ENCODE data around the gene SRGN.
A peak's percentile ranks its signal among the peaks of the same experiment; 100 is the strongest.

The SRGN gene

DNA sequence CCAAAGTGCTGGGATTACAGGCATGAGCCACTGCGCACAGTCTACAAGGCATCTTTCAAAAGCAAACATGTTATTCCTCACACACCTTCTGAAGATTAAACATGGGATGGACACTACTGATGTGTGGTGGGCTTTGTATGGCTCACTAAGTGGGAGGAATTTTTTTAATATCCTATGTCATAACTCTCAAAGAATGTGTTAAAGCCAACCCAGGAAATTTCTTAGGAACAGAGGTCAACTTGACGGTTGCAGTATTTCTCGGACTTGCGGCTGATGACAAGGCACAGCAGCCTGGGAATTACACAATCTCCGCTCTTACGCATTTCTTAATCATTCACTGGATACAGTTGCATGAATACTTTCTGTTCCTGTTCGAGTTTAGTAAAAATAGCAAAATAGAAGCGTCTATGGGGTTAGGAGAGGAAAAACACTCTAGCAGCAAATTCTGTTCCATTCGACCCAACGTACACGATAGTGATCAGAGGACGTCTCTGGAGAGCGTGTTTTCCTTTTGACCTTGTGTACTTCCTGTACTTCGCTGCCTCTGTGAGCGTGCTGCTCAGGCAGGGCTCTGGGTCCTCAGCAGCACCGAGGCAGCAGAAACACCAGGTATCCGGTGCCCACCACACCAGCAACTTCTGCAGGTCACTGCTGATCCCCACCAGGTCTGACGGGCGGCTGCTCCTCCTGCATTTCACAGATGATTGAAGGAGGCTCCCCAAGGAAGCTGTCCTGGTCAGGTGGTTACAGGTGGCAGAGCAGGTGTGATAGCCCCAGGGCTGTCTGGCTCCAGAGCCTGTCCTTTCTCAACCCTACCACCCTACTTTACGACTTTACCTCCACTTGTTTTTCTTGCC is 26.4 kb upstream of the SRGN start:
- no peak for DNase-seq (ENCODE audit: low read depth in 3 of 3)

DNA sequence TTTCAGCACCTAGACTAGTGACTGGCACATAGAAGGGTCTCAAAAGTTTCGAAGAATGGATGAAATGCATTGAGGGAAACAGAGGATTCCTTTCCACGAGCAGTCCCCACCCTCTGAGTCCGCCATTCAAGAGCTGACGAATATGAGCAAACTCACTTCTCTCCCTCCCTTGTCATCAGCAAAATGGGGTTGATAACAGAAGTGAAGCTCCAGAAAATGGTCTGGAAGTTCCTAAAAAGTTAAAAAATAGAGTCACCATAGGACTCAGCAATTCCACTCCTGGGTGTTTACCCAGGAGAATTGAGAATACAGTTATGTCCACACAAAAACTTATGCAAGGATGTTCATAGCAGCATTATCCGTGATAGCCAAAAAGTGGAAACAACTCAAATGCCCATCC is 25.0 kb upstream of the SRGN start:
- DNase-seq (ENCODE audit: low read depth in 3 of 3): no peak

DNA sequence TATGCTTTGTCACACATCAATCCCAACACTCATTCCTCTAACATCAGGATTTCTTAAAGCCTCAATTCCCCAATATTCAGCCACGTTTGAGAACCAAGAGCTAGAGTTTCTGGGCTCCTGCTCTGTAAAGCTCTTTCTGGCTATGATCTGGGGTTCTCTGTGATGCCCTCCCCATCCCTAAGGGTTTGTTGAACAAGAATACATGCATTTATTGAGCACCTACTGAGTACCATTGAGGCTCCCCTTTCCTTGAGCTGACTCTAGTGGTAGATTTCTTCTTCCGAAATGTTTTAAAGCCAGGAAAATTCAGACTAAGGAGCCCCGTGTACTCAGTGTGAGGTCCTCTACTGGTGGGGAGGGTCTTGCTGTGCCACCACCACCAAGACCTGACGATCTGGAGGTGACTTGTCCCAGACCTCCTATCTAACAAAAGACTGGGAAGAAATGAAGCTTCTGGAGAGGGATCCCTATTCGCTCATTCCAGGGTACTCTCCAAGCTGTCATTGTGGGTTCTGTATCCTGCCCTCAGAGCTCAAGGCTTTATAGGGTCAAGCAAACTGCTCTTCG is 23.1 kb upstream of the SRGN start:
- no peak for DNase-seq (ENCODE audit: low read depth in 3 of 3)

DNA sequence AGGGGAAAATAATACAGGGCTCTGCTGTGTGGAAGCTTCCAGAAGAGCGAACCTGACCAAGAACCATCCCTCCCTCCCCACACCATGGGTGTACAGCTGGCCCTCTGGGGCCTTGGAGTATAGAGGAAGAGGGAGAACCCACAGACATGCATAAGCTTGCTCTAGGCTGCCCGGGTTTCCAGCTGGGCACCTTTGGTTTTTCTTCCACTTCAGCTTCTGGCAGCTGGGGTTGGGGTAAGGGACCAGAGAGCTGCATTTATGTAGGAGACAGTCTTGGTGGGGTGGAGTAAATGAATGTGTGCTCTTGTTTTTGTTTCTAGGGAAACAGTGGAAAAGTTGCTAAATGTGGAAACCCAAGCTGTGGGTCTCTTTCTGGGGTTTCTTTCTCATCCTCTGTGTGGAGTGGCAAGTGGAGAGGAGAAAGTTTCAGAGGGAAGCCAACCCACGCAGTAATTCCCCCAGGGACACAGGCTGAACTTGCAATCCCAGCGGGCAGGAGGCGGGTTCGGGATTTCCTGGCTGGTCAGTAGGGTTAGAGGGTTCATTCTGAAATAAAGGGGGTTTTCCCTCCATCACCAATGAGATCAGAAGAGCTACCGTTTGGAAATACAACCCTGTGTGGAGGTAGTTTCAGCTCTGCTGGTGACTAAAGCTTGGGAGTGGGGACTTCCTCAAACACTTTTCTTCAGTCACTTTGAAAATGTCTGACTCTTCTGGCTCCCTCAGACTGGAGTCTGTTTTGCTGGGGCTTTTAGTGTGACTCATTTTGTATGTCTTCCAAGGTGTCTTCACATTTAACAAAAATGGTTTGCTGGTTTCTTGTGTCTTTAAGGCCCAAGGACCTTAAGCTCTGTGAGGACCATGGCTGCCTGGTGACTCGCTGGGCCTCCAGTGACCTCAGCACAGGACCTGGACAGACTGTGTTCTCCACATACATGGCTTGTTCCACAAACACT is 22.2 kb upstream of the SRGN start:
- DNase-seq (ENCODE audit: low read depth in 3 of 3): no peak

DNA sequence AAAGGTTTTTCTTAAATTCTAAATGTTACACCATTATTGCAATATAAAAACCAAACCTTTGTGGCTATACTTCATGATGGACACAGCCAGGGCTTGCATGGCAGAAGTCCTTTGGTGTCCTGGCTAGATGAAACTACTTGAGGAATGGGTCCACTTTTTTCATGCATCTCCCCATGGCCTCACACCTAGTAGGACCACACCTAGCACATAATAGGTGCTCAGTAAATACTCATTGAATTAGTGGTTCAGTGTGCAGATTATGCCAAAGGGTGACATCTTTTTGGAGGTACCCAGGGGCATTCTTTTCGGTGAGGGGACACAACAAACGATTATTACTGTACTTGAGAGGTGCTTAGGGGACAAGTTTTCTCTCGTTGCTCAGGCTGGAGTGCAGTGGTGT is 20.7 kb upstream of the SRGN start:
- DNase-seq (ENCODE audit: low read depth in 3 of 3): no peak

DNA sequence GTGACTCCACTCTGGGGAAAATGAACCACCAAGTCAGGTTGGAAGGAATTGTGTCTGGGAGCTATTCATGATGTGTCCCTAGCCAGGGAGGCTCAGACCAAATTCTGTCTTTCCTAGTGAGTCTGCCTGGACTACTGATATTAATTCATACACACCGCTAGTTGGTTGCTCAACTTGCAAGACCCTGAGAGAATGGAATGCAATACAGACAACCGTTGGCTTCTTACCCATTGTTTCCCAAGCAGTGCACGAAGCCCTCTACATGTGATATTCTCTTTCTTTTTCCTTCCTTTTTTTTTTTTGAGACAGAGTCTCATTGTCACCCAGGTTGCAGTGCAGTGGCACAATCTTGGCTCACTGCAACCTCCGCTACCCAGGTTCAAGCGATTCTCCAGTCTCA is 19.4 kb upstream of the SRGN start:
- DNase-seq (ENCODE audit: low read depth in 3 of 3): no peak

DNA sequence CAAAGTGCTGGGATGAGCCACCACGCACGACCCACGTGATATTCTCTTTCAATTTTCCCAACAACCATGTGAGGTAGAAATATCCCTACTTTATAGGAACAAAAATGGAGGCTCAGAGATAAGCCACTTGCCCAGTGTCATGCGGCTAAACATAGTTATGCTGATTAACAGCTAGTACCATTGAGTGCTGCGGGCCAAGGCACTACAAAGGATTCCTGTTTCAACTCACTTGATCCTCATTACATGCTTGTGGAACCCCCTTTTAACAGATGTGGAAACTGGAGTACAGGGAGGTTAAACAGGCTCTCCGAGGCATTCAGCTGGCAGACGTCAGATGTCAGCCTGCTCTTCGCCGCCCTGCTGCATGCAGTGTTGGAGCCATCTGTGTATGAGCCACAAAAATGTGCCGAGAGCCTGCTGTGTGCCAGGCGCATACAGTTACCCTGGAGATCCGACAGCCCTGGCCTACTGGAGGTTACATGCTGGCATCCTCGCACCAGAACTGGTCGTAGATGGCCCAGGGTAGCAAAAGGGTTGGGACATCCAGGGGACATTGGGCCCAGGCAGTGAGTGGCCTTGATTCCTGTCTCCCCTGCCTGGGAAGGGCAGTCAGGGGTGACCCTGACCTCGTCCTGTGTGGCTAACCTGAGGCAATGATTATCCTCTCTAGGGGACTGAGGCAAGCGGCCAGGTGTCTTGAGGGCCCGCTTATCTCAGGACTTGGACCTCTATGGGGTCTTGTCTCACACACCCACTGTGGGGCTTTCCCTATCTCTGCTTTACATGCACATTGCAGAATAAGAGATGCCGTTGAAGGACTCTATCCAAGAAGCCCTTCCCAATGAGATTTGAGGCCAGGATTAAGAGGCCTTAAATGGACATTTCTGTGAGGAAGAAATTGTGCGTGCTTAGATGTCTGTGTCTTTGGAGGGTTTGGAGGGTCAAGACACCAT is 18.5 kb upstream of the SRGN start:
- DNase-seq (ENCODE audit: low read depth in 3 of 3): no peak

DNA sequence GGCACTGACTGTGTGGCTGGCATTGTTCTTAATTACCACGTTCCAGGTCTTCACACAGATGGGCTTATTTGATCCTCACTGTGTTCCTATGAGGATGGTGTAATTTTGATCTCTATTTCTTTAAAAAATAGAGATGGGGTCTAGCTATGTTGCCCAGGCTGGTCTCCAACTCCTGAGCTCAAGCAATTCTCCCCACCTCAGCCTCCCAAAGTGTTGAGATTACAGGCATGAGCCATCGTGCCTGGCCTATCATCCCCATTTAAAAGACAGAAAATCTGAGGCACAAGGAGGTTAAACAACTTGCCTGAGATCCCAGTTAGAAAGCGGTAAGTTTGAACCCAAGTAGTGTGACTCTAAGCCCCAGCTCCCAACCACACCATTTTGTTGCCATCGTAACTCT is 17.0 kb upstream of the SRGN start:
- DNase-seq (ENCODE audit: low read depth in 3 of 3): no peak

DNA sequence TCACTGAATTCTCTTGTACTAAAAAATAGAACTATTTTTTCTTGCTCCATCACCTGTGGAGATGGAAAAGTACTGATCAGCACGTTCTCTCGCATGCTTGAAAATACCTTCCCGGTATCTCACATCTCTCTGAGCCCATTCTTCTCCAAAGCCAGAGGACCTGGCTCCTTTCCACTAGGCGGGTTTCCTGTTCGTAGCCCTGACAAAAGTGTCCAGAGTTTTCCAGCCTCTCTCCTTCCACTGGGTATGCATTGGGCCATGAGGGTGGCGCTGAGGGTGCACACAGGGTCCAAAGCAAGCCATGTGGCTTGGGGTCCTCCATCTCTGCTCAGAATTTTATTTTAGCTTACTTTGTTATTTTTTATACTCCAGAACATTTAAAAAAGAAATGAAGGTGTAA is 16.3 kb upstream of the SRGN start:
- DNase-seq (ENCODE audit: low read depth in 3 of 3): no peak

DNA sequence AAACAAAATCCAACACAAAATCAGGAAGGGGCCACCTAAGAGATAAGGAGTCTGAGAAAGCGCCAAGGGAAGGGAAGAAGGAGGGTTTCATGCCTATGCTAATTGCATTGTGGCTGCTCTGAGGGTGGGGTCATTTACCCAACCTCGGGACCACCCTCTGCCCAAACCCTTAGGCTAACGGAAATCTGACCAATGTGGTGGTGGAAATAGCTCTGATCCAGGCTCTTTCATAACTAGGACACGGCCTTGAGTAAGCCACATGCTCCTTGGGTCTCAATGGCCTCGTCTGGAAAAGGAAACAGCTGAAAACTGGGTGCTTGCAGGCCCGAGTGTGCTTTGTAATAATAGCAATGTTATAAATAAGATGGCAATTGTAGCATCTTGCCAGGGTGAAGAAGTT is 14.9 kb upstream of the SRGN start:
- no peak for DNase-seq (ENCODE audit: low read depth in 3 of 3)

DNA sequence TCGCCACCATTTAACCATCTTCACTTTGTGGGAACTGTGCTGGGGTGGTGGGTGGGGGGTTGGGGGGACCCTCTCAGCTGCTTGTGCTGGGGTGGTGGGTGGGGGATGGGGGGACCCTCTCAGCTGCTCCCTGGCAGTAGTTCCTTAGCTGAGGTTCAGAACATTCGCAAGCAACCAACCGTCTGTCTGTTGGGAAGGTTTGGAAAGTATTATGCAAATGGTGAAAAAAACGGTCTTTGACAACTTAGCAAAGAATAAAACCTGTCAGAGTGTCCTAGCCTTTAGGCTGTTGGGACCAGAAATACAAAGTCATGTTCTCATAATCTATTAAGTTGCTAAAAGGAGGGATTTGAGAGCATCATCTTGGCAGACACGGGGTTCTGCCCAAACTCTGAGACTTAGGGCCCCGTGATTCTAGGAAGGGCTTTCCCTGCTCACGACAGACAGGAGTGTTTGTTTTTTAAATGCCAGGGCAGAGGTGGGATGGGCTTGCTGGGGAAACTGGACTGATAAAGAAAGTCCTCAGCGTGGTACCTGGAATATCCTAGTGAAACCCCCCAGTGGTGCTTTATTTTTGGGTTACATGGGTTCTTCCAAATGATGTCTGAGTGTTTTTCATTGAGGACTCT is 14.1 kb upstream of the SRGN start:
- DNase-seq (ENCODE audit: low read depth in 3 of 3): no peak

DNA sequence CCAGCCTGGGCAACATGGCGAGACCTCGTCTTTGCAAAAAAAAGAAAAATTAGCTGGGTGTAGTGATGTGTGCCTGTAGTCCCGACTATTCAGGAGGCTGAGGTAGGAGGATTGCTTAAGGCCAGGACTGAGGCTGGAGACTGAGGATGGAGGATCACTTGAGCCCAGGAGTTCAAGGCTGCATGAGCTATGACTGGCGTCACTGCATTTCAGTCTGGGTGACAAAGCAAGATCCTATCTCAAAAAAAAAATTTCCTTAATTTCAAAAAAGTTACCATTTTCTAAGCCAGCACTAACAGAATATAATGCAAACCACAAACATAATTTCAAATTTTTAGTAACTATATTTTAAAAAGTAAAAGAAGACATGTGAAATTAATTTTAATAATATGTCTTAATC is 13.4 kb upstream of the SRGN start:
- DNase-seq (ENCODE audit: low read depth in 3 of 3): no peak

DNA sequence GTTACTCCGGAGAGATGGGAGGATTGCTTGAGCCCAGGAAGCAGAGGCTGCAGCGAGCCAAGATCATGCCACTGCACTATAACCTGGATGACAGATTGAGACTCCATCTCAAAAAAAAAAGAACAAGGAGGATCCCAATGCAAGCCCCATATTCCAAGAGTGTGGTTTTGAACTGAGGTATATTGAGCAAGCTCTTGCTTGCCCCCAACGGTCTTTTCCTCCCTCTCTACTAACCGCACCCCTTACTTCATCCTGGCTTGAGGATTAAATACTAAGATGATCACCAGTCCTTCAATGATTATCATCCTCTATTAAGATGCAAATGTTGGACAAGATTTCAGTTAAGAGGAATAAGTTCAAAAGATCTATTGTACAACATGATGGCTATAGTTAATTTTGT is 12.5 kb upstream of the SRGN start:
- no peak for DNase-seq (ENCODE audit: low read depth in 3 of 3)

DNA sequence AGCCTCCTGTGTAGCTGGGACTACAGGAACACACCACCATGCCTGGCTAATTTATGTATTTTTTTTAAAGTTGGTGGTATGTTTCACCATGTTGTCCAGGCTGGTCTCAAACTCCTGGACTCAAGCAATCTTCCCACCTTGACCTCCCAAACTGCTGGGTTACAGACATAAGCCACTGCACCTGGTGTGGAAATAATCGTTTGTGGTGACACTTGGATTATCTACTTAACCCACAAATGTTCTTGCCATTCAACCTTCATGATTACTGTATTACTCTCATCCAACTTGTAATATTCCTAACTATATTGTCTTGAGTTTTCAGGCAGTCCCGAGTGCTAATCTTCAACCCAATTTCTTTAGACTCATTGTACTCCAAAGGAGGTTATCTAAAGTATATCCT is 9.6 kb upstream of the SRGN start:
- no peak for DNase-seq (ENCODE audit: low read depth in 3 of 3)

DNA sequence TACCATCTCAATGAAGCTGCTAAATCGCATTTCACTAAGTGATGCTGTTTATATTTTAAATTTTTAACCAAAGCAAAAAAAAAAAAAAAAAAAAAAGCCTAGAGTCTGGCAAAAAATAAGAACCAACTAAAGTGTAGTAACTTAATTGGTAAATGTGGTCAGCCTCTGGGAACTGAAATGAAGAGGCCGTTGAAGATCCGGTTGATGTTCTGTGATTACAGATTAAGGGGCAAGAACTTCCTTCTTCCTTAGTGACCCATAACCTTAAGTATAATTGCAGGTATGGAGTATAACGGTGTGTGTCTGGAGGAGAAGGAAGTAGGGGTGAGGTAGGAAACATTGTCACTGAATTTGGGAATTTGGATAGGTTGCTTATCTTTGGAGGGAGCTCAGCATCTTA is 7.7 kb upstream of the SRGN start:
- no peak for DNase-seq (ENCODE audit: low read depth in 3 of 3)

DNA sequence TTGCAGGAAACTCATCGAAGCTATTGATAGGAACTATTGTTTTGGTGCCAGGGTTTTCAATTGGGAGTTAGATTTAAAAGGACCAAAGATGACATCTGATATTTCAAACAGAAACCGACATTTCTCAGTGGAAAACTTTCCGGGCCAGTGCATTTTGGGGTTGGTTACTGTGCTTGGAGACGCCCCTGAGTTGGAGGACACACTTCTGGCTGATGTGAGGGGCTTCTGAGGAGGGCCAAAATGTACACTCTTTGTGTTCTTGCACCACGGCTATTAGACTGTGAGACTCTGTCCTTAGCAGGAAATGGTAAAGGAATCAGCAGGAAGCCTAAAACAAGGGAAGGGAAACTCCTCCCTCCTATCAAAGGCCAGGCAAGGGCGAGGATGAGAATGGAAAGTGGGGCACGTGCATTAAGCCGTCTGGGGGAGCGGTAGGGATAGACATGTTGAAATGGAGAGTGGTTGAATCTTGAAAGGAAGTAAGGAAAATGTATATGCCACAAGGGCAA is 1.8 kb upstream of the SRGN start:
- no peak for DNase-seq (ENCODE audit: low read depth in 3 of 3)

DNA sequence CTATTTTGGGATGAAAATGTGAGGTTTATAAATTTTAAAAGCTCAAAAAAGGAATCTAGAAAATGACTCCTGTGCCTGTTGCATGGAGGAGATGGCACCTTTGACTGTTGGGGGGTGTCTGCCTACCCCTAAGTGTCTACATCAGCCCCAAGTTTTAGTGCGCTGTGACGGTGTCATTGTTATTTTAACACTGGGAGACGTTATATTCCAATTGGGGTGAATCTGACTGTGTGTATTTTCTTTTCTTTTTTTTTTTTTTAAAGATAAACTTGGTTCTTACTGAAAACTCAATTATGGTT is 517 bp downstream of the SRGN start:
- DNase-seq (ENCODE audit: low read depth in 3 of 3): no peak

DNA sequence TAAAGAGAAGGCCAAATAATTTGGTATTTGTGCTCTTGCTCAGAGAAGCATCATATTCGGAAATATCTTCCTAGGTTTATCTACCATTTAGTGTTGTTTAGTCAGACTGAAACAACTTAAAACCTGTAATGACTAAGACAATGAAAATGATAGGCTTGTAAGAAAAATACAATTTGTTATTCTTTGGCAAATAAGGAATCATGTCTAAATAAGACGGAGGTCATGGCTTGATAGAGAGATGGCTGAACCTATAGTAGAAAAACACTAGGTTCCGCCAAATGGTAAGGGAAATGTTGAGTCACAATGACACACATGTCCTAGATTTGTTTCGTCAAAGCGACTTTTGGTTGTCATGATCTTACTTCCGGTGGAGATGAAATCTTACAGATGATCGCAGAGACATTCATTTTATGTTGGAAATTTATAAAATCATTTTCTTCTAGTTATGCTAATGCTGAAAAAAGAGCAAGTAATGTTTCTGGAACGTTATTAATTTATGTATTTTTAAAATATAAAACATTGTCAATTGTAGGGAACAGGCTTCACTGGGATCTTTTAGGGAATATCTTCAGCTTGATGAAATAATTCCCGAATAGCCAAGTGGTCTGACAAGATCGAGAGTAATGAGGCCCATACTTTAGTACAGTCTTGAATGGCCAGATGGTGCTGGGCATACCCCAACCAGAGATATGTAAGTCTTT is 1.0 kb downstream of the SRGN start:
- DNase-seq (ENCODE audit: low read depth in 3 of 3): peak in 1 of 3 experiments; percentile 15

DNA sequence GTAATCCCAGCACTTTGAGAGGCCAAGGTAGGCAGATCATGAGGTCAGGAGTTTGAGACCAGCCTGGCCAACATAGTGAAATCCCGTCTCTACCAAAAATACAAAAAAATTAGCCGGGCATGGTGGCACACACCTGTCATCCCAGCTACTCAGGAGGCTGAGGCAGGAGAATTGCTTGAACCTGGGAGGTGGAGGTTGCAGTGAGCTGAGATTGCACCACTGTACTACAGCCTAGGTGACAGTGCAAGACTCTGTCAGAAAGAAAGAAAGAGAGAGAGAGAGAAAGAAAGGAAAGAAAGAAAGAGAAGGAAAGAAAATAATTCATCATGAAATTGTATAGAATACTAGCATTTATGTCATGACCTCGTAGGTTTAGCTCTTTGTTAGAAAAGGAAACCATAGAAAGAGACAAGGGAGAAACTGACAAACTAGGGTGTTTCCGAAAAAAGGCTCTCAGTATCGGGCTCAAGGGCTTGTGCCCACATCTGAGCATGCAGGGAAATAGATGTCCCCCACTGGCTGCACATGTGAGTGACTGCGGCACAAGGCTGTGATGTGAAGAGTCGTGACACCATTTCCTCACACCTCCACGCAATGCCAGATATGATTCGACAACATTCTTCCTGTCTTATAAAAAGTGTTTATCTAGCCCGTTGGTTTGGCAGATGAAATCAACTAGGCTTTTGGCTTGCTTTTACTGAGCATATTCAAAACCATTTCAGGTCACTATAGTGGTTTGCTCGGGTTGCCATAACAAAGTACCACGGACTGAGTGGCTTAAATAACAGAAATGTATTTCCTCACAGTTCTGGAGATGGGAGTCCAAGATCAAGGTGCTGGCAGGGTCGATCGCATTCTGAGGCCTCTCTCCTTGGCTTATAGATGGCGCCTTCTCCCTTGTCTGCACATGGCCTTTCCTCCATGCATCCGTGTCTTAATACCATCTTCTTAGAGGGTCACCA is 2.0 kb downstream of the SRGN start:
- DNase-seq (ENCODE audit: low read depth in 3 of 3): peak; percentile 44 to 45 (median 44)

All from stimulated activated CD4-positive, alpha-beta T cell treated with anti-CD3 and anti-CD28 coated beads, TNF-alpha, amount 100 ng/mL, for 4 hours (primary cell).